GM12873 (cell line): Measurements from ENCODE around the gene FOSL2.

Experiments used
- TF ChIP-seq, protein P1 (sequence below): IDR thresholded peaks from 2 replicates; pipeline ENCODE4 v1.5.1; 2012; ENCODE audit warnings: low read depth, mild to moderate bottlenecking, moderate library complexity, low read length, control low read depth; ENCODE audit not compliant: insufficient read depth; ENCODE audit errors: missing control alignments

FOSL2 gene

DNA sequence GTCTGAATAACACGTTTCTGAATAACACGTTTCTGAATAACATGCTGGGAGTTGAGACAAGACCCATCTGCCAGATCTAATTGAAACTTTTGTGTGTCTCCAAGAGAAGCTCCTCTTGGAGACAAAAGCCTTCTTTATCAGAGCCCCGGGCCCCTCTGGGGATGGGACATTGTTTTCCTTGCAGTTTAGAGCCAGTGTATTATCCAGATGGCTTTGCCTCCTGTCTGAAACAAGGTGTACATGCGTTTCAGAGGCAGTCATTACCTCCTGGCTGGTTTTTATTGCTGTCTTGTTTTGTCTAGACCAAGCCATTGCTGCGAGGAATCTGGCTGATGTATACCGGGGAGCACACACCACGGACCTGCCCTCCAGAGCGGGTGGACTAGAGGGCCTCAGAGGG is 7.8 kb downstream of the FOSL2 start:
- TF ChIP-seq, protein P1, sequence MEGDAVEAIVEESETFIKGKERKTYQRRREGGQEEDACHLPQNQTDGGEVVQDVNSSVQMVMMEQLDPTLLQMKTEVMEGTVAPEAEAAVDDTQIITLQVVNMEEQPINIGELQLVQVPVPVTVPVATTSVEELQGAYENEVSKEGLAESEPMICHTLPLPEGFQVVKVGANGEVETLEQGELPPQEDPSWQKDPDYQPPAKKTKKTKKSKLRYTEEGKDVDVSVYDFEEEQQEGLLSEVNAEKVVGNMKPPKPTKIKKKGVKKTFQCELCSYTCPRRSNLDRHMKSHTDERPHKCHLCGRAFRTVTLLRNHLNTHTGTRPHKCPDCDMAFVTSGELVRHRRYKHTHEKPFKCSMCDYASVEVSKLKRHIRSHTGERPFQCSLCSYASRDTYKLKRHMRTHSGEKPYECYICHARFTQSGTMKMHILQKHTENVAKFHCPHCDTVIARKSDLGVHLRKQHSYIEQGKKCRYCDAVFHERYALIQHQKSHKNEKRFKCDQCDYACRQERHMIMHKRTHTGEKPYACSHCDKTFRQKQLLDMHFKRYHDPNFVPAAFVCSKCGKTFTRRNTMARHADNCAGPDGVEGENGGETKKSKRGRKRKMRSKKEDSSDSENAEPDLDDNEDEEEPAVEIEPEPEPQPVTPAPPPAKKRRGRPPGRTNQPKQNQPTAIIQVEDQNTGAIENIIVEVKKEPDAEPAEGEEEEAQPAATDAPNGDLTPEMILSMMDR, result no peak

- TF ChIP-seq, protein P1, result no peak
Measured at GRCh38 chr2:28400921-28401320, 8.3 kb downstream of the FOSL2 start.

DNA sequence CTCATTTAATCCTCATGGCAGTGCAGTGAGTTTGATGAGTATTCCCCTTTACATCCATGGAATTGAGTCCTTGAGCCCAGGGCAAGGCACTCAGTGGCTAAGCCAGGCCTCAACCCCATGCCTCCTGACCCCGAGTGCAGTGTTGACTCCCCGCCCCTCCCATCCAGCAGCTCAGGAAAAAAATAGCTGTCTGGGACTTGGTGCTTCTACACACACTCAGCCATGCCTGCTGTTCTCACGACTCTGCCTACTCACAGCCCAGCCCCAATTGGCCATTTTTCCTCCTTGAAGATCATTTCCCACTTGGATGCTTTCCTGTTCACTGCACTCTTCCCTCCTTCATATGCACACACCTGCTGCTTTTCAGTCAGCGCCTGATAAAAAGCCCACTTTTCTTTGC is 8.8 kb downstream of the FOSL2 start:
- TF ChIP-seq, protein P1, result no peak

GRCh38 chr2:28401948-28402550 is 9.4 kb downstream of the FOSL2 start:
- TF ChIP-seq, protein P1, result no peak

GRCh38 chr2:28403370-28403956 is 10.8 kb downstream of the FOSL2 start:
- TF ChIP-seq, protein P1, result no peak

DNA sequence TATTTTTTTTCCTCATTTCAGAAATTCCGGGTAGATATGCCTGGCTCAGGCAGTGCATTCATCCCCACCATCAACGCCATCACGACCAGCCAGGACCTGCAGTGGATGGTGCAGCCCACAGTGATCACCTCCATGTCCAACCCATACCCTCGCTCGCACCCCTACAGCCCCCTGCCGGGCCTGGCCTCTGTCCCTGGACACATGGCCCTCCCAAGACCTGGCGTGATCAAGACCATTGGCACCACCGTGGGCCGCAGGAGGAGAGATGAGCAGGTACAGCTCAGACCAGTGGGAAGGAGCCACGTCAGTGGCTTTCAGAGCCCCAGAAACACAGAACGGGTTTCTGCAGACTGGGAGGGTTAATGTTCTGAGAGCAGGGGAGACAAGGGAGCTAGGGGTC is 11.4 kb downstream of the FOSL2 start:
- TF ChIP-seq, protein P1, result no peak

DNA sequence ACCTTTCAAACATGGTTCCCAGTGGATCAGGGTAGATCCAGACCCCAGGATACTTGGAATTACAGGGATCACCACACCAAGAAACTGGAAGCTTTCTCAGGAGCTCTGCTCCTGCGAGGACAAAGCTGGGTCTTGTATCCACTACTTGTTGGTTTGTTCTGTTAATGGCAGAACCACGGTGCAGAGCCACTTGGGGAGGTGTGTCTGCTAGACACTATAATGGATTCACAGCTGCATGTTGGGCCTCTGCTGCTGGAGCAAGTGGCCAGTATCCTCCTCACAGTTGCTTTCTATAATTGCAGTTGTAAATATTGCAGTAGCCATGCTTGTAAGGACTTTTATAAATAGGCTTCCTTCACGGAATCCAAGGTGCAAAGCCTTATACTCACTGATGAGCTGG is 12.9 kb downstream of the FOSL2 start:
- TF ChIP-seq, protein P1, result no peak
